HepG2 (cell line): ENCODE data around the gene DND1. TPM values are rescaled to one million over a fixed set of nuclear protein-coding genes. Genes with fewer than 3 reads are reported as not detected.

ENCODE experiments used
- ARNT2 ChIP-seq: sonication (generic); formaldehyde crosslinking; IDR thresholded peaks from 2 replicates; pipeline ENCODE4 v1.8.0; 2022; ENCODE audit warnings: mild to moderate bottlenecking, low read depth, missing genetic modification reagents, moderate library complexity
- CC2D1A ChIP-seq: sonication (generic); formaldehyde crosslinking; IDR thresholded peaks from 2 replicates; pipeline ENCODE4 v1.8.1; 2023; ENCODE audit warnings: mild to moderate bottlenecking, missing genetic modification reagents
- EZH2 ChIP-seq: conservative IDR thresholded peaks from 2 replicates; pipeline ENCODE4 v1.6.1; 2012; ENCODE audit warnings: mild to moderate bottlenecking, low read depth, low read length, moderate library complexity
- FOXK2 ChIP-seq: fragments of 450-650 bp; IDR thresholded peaks from 2 replicates; pipeline ENCODE4 v1.6.1; 2016
- GABPB1 ChIP-seq: IDR thresholded peaks from 2 replicates; pipeline ENCODE4 v1.6.1; 2016; ENCODE audit warnings: mild to moderate bottlenecking, missing genetic modification reagents, moderate library complexity, missing compliant biosample characterization
- GATAD1 ChIP-seq: IDR thresholded peaks from 2 replicates; pipeline ENCODE4 v1.6.1; 2016; ENCODE audit warnings: missing genetic modification reagents, missing compliant biosample characterization
- MXD1 ChIP-seq: sonication (generic); formaldehyde crosslinking; IDR thresholded peaks from 2 replicates; pipeline ENCODE4 v1.4.0; 2020; ENCODE audit warnings: mild to moderate bottlenecking, missing genetic modification reagents
- NFATC3 ChIP-seq: sonication (generic); formaldehyde crosslinking; IDR thresholded peaks from 2 replicates; pipeline ENCODE4 v1.5.1; 2020; ENCODE audit warnings: mild to moderate bottlenecking, missing genetic modification reagents
- PHF21A ChIP-seq: sonication (generic); formaldehyde crosslinking; IDR thresholded peaks from 2 replicates; pipeline ENCODE4 v1.5.0; 2020; ENCODE audit warnings: mild to moderate bottlenecking, missing genetic modification reagents
- RAD21 ChIP-seq: fragments of 450-650 bp; formaldehyde crosslinking; IDR thresholded peaks from 2 replicates; pipeline ENCODE4 v1.5.0; 2020; ENCODE audit warnings: mild to moderate bottlenecking
- RXRB ChIP-seq: IDR thresholded peaks from 2 replicates; pipeline ENCODE4 v1.6.1; 2016; ENCODE audit warnings: borderline replicate concordance, missing genetic modification reagents, missing compliant biosample characterization
- ZFYVE20 ChIP-seq: sonication (generic); formaldehyde crosslinking; IDR thresholded peaks from 2 replicates; pipeline ENCODE4 v1.8.0; 2023; ENCODE audit warnings: low read depth, mild to moderate bottlenecking, moderate library complexity, missing genetic modification reagents, borderline replicate concordance
- ZNF143 ChIP-seq: sonication (generic); formaldehyde crosslinking; IDR thresholded peaks from 2 replicates; pipeline ENCODE4 v1.4.0; 2020; ENCODE audit warnings: missing genetic modification reagents
- ZNF33B ChIP-seq: sonication (generic); formaldehyde crosslinking; IDR thresholded peaks from 2 replicates; pipeline ENCODE4 v1.5.1; 2020; ENCODE audit warnings: mild to moderate bottlenecking, missing genetic modification reagents
- ZNF414 ChIP-seq: sonication (generic); formaldehyde crosslinking; IDR thresholded peaks from 2 replicates; pipeline ENCODE4 v1.5.0; 2020; ENCODE audit warnings: missing genetic modification reagents
- ZNF563 ChIP-seq: sonication (generic); formaldehyde crosslinking; IDR thresholded peaks from 2 replicates; pipeline ENCODE4 v1.8.0; 2022; ENCODE audit warnings: mild to moderate bottlenecking, moderate library complexity, missing genetic modification reagents
- ZNF564 ChIP-seq: sonication (generic); formaldehyde crosslinking; IDR thresholded peaks from 2 replicates; pipeline ENCODE4 v1.8.1; 2023; ENCODE audit warnings: mild to moderate bottlenecking, missing genetic modification reagents
- ZNF710 ChIP-seq: sonication (generic); formaldehyde crosslinking; IDR thresholded peaks from 2 replicates; pipeline ENCODE4 v1.5.0; 2020; ENCODE audit warnings: mild to moderate bottlenecking, missing genetic modification reagents, borderline replicate concordance
- ZNF792 ChIP-seq: IDR thresholded peaks from 2 replicates; pipeline ENCODE4 v1.6.1; 2016
- polyA plus RNA-seq, 8 experiments: library from polyadenylated mRNA; depleted of rRNA in 3 of 8; stranded (reverse) in 7 of 8; unstranded in 1 of 8; fragments of >200 nt; fragmentation: Illumina TruSeq in 4 of 8; extraction: Trizol in 4 of 8; gene quantifications; 2 replicates each; pipeline versions ENCODE4 v1.2.1 to v1.2.3, GENCODE V29; 2011 to 2016; ENCODE audit warnings: low read depth in 4 of 8, missing spikeins in 1 of 8, mixed read lengths in 1 of 8; ENCODE audit not compliant: insufficient read depth in 1 of 8
- total RNA-seq, 5 experiments: library from RNA; depleted of rRNA; stranded (reverse); fragments of >200 nt; fragmentation: Illumina TruSeq; extraction: Trizol; gene quantifications; 2 replicates each; pipeline ENCODE4 v1.2.3, GENCODE V29; 2016; ENCODE audit warnings: low read depth in 1 of 5
- TF ChIP-seq, protein P1 (sequence below): sonication (generic); formaldehyde crosslinking; IDR thresholded peaks from 2 replicates; pipeline ENCODE4 v1.8.0; 2022; ENCODE audit warnings: mild to moderate bottlenecking, missing genetic modification reagents, moderate library complexity
- TF ChIP-seq, protein P2 (sequence below): sonication (generic); formaldehyde crosslinking; conservative IDR thresholded peaks from 2 replicates; pipeline ENCODE4 v1.8.0; 2022; ENCODE audit warnings: mild to moderate bottlenecking, moderate library complexity, missing genetic modification reagents
- TF ChIP-seq, protein P3 (sequence below): sonication (generic); formaldehyde crosslinking; IDR thresholded peaks from 2 replicates; pipeline ENCODE4 v1.5.0; 2020; ENCODE audit warnings: missing genetic modification reagents

Gene DND1
- total and polyA plus RNA-seq, 2 of the 13 experiments (the other 11 are each of a cell fraction or from before 2014, with no cell fraction given) = 0.48 to 0.55 TPM

GRCh38 chr5:140664359-140665119, 8.8 kb downstream of the DND1 start, which contains the start of gene WDR55 (continued):
- TF ChIP-seq, protein P1, sequence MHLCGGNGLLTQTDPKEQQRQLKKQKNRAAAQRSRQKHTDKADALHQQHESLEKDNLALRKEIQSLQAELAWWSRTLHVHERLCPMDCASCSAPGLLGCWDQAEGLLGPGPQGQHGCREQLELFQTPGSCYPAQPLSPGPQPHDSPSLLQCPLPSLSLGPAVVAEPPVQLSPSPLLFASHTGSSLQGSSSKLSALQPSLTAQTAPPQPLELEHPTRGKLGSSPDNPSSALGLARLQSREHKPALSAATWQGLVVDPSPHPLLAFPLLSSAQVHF (CRISPR knock-in tag) = peak; percentile 51; the same call in 1 of the 2 replicates
- TF ChIP-seq ARNT2 (peak; percentile 40; the same call in 1 of the 2 replicates), FOXK2 (no peak), CC2D1A (CRISPR knock-in tag) (no peak), ZNF143 (CRISPR knock-in tag) (no peak; the same call in 1 of the 2 replicates), GABPB1 (CRISPR knock-in tag) (peak; percentile 98), GATAD1 (peak; percentile 89), ZNF563 (CRISPR knock-in tag) (peak; percentile 85; the same call in 1 of the 2 replicates), MXD1 (peak; percentile 91), NFATC3 (CRISPR knock-in tag) (0 out of 2 replicates have a peak, but pooled peaks have one; percentile 59), ZFYVE20 (CRISPR knock-in tag) (no peak), ZNF414 (CRISPR knock-in tag) (peak; percentile 26; the same call in 1 of the 2 replicates), ZNF792 (CRISPR knock-in tag) (0 out of 2 replicates have a peak, but pooled peaks have one; percentile 33), ZNF564 (CRISPR knock-in tag) (0 out of 2 replicates have a peak, but pooled peaks have one; percentile 69), ZNF33B (CRISPR knock-in tag) (no peak), ZNF710 (CRISPR knock-in tag) (0 out of 2 replicates have a peak, but pooled peaks have one; percentile 57), EZH2 (no peak), RXRB (CRISPR knock-in tag) (peak; percentile 96), RAD21 (CRISPR knock-in tag) (peak; percentile 55), PHF21A (peak; percentile 83)
- TF ChIP-seq, protein P2, sequence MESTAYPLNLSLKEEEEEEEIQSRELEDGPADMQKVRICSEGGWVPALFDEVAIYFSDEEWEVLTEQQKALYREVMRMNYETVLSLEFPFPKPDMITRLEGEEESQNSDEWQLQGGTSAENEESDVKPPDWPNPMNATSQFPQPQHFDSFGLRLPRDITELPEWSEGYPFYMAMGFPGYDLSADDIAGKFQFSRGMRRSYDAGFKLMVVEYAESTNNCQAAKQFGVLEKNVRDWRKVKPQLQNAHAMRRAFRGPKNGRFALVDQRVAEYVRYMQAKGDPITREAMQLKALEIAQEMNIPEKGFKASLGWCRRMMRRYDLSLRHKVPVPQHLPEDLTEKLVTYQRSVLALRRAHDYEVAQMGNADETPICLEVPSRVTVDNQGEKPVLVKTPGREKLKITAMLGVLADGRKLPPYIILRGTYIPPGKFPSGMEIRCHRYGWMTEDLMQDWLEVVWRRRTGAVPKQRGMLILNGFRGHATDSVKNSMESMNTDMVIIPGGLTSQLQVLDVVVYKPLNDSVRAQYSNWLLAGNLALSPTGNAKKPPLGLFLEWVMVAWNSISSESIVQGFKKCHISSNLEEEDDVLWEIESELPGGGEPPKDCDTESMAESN (CRISPR knock-in tag) = no peak
- TF ChIP-seq, protein P3, sequence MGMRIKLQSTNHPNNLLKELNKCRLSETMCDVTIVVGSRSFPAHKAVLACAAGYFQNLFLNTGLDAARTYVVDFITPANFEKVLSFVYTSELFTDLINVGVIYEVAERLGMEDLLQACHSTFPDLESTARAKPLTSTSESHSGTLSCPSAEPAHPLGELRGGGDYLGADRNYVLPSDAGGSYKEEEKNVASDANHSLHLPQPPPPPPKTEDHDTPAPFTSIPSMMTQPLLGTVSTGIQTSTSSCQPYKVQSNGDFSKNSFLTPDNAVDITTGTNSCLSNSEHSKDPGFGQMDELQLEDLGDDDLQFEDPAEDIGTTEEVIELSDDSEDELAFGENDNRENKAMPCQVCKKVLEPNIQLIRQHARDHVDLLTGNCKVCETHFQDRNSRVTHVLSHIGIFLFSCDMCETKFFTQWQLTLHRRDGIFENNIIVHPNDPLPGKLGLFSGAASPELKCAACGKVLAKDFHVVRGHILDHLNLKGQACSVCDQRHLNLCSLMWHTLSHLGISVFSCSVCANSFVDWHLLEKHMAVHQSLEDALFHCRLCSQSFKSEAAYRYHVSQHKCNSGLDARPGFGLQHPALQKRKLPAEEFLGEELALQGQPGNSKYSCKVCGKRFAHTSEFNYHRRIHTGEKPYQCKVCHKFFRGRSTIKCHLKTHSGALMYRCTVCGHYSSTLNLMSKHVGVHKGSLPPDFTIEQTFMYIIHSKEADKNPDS = no peak
